Inferior parietal cortex (tissue), 1 donor: ENCODE measurements around the gene RPUSD1.

Experiments
- DNase-seq: peaks from one replicate; pipeline ENCODE4 v3.0.0-alpha.2; 2016; ENCODE audit errors: extremely low spot score

Gene RPUSD1

DNA sequence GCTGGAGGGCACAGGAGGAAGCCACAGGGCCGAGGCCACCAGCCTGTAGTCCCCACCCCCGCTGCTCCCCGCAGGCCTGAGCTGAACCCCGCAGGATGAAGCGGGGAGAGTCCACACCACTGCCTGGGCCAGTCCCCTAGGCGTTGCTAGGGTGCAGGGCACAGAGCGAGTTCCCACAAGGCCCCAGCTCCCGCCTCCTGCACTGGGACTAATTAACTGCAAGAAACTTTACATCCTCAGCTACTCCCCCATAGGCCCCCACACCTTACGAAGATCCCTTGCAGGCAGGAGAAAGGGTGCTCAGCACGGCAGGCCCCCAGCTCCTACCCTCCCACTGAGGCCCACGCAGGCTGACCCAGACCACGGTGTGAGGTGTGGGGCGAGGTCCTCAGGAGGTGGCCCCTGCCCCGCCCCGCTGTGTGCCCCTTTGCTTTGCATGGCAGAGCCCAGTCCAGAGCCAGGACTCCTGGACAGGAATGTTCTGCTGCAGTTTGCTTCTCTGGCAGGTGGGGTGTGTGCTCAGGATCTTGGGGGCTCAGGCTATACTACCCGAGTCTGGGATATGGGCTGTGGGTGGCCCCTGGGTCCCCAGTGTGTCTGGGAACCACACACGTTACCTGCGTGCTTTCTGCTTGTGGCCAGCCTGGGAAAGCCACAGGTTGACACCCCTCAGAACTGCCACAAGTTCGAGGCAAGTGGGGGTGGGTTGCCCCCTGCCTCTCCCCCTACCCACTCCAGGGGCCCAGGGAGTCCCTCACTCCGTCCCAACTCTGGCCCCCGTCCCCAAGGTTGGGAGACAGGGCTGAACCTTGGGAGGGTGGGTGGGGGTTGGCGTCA lies 11.1 kb upstream of the RPUSD1 start:
- DNase-seq: no peak

- DNase-seq: no peak
Observed at GRCh38 chr16:798666-799065, 10.5 kb upstream of the RPUSD1 start.

- DNase-seq: no peak
Observed at GRCh38 chr16:797686-798085, 9.5 kb upstream of the RPUSD1 start.

GRCh38 chr16:797120-797420 lies 8.9 kb upstream of the RPUSD1 start:
- no peak for DNase-seq

- no peak for DNase-seq
Observed at GRCh38 chr16:796296-797119, 8.3 kb upstream of the RPUSD1 start.

GRCh38 chr16:795580-796229 lies 7.5 kb upstream of the RPUSD1 start:
- no peak for DNase-seq

DNA sequence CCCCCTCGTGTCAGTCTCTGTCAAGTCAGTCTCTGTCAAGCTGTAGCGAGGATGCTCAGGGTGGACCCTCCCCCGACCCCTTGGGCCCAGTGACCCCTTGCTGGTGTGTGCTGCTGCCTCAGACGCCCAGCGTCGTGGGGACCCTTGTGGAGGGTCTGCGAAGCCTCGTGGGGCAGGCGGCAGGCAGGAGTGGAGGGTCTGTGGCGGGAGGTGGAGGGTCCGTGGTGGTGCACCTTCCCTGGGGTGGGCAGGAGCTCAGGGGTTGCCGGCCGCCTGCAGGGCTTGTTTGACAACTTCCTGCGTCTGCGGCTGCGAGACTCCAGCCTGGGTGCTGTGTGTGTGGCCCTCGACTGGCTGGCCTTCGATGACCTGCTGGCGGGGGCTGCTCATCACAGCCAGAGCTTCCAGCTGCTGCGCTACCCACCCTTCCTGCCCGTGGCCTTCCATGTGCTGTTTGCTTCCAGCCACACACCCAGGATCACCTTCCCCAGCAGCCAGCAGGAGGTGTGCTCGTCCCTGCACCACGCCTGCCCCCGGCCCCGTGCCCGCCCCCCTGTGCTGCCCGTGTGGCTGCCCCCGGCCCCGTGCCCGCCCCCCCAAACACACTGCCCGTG lies 6.8 kb upstream of the RPUSD1 start:
- DNase-seq: no peak

GRCh38 chr16:794091-794822 lies 6.1 kb upstream of the RPUSD1 start:
- no peak for DNase-seq

GRCh38 chr16:793414-793813 lies 5.2 kb upstream of the RPUSD1 start:
- DNase-seq: no peak

- DNase-seq: no peak
Observed at GRCh38 chr16:792221-792995, 4.2 kb upstream of the RPUSD1 start.

DNA sequence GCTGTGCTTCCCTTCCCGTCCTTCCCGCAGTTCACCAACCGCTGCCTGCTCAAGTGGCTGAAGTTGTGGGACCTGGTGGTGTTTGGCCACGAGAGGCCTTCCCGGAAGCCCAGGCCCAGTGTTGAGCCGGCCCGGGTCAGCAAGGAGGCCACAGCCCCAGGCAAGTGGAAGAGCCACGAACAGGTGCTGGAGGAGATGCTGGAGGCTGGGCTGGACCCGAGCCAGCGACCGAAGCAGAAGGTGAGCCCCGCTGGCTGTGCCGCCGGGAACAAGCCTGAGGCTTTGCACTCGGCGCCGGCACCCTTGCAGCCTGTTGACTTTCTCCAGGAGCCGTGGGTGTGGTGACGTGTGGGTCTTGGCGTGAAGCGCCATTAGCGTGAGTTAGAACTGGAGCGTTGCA lies 3.0 kb upstream of the RPUSD1 start:
- no peak for DNase-seq

GRCh38 chr16:790086-790485 lies 1.9 kb upstream of the RPUSD1 start:
- DNase-seq: no peak

- no peak for DNase-seq
Observed at GRCh38 chr16:789191-789850, 1.1 kb upstream of the RPUSD1 start.

GRCh38 chr16:788399-789126 lies 382 bp upstream of the RPUSD1 start, which contains the start of gene CHTF18:
TSS of gene CHTF18 (plus strand) at chr16:788620. CDS start at chr16:788685, 65 bp downstream.
- peak; percentile 86 for DNase-seq

- no peak for DNase-seq
Observed at GRCh38 chr16:787321-787966, 737 bp downstream of the RPUSD1 start.

GRCh38 chr16:785563-786535 lies 2.3 kb downstream of the RPUSD1 start:
- peak; percentile 48 for DNase-seq

DNA sequence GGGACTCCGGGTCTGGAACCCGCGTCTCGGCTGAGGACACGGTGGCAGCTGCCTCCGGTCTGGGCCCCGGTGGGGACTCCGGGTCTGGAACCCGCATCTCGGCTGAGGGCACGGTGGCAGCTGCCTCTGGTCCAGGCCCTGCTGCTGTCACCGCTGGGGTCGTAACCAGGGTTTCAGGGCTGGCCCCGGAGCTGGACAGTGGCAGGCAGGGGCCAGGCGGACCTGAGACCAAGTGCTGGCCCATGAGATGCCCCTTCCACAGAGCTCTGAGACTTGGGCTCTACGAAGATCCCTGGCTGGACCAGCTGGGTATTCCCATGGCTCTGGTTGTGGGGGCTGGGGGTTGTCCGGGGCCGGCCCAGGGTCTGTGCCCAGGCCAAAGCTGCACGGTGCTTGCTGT lies 3.8 kb downstream of the RPUSD1 start:
- DNase-seq: no peak
